SK-N-SH (cell line): ENCODE data around the gene ZNF614.

Experiments
- CTCF ChIP-seq: fragments of 200-600 bp; sonication (generic); IDR thresholded peaks from 2 replicates; pipeline ENCODE4 v1.6.1; 2017; ENCODE audit warnings: antibody characterized with exemption, mild to moderate bottlenecking, moderate library complexity
- EP300 ChIP-seq, 2 experiments: IDR thresholded peaks; 2 replicates each; pipeline versions ENCODE4 v1.4.0 to v1.6.1; 2012; ENCODE audit warnings: borderline replicate concordance in 1 of 2, low read depth in 1 of 2, low read length in 1 of 2
- EZH2phosphoT487 ChIP-seq: fragments of 200-600 bp; sonication (generic); IDR thresholded peaks from 2 replicates; pipeline ENCODE4 v1.6.1; 2017; ENCODE audit warnings: low read depth, mixed run types, mild to moderate bottlenecking, antibody characterized with exemption, moderate library complexity, borderline replicate concordance
- SIN3A ChIP-seq: IDR thresholded peaks from 2 replicates; pipeline ENCODE4 v1.6.1; 2012; ENCODE audit warnings: low read depth, mild to moderate bottlenecking, low read length, moderate library complexity, borderline replicate concordance

GRCh38 chr19:52010674-52011073 is 17.5 kb downstream of the ZNF614 start:
- no peak for TF ChIP-seq CTCF
- no peak for TF ChIP-seq SIN3A
- no peak for TF ChIP-seq EZH2phosphoT487
- no peak for TF ChIP-seq EP300 (IDR thresholded peaks at IDR 0.05; ENCODE audit: borderline replicate concordance in 1 of 2, low read depth in 1 of 2, low read length in 1 of 2)
